CD4-positive, alpha-beta memory T cell (primary cell): ENCODE measurements around the gene BCAT1. TPM values are rescaled to one million over a fixed set of nuclear protein-coding genes. Genes with fewer than 3 reads are reported as not detected.

Experiments
- CTCF ChIA-PET: fragments of 350-600 bp; sonication (Branson Sonifier 250); formaldehyde crosslinking; loops from one replicate; lab custom pipeline; 2021; ENCODE audit warnings: inconsistent platforms; ENCODE audit not compliant: partially characterized antibody; lab: Charles Lee
- POLR2A ChIA-PET: fragments of 350-600 bp; sonication (Branson Sonifier 250); formaldehyde crosslinking; loops from one replicate; lab custom pipeline; 2021; ENCODE audit not compliant: partially characterized antibody; lab: Charles Lee
- DNase-seq, 5 donors: peaks; one replicate each; pipeline versions ENCODE4 v3.0.0 to v3.0.0-alpha.2; 2020 to 2022; ENCODE audit warnings: mixed read lengths in 1 of 5
- H3K27ac ChIP-seq: one replicate; pipeline ENCODE4 v1.7.0; 2013; ENCODE audit warnings: low read depth, low read length
- H3K27me3 ChIP-seq: 2 replicates; pipeline ENCODE4 v1.7.0; 2013; ENCODE audit warnings: mild to moderate bottlenecking, low read length, moderate library complexity; ENCODE audit not compliant: insufficient read depth
- H3K36me3 ChIP-seq: 2 replicates; pipeline ENCODE4 v1.7.0; 2013; ENCODE audit warnings: mild to moderate bottlenecking, low read length, moderate library complexity; ENCODE audit not compliant: insufficient read depth
- H3K4me1 ChIP-seq: 2 replicates; pipeline ENCODE4 v1.7.0; 2013; ENCODE audit warnings: mild to moderate bottlenecking, low read length, moderate library complexity; ENCODE audit not compliant: insufficient read depth
- H3K4me3 ChIP-seq, 2 donors: one replicate each; pipeline ENCODE4 v1.7.0; 2013; ENCODE audit warnings: low read length in 2 of 2, mild to moderate bottlenecking in 1 of 2
- H3K9me3 ChIP-seq, 2 donors: one replicate each; pipeline ENCODE4 v1.7.0; 2013; ENCODE audit warnings: low read length in 2 of 2, control low read depth in 1 of 2; ENCODE audit not compliant: control insufficient read depth in 1 of 2
- H3K27ac Mint-ChIP-seq, 7 donors: one replicate each; pipeline ENCODE4 v1.8.0; 2020 to 2021; ENCODE audit warnings: mixed read lengths in 7 of 7, mild to moderate bottlenecking in 6 of 7, inconsistent platforms in 3 of 7, moderate library complexity in 3 of 7
- H3K27me3 Mint-ChIP-seq, 2 donors: one replicate each; pipeline ENCODE4 v1.8.0; 2020 to 2021; ENCODE audit warnings: mixed read lengths in 2 of 2
- H3K36me3 Mint-ChIP-seq, 2 donors: one replicate each; pipeline ENCODE4 v1.8.0; 2020 to 2021; ENCODE audit warnings: mixed read lengths in 2 of 2, inconsistent platforms in 1 of 2, mild to moderate bottlenecking in 1 of 2
- H3K4me1 Mint-ChIP-seq, 4 donors: one replicate each; pipeline ENCODE4 v1.8.0; 2020 to 2021; ENCODE audit warnings: mixed read lengths in 4 of 4, mild to moderate bottlenecking in 1 of 4
- H3K4me3 Mint-ChIP-seq, 8 donors: one replicate each; pipeline ENCODE4 v1.8.0; 2020 to 2021; ENCODE audit warnings: mixed read lengths in 8 of 8, mild to moderate bottlenecking in 7 of 8, moderate library complexity in 6 of 8, inconsistent platforms in 3 of 8
- H3K9me3 Mint-ChIP-seq, 8 donors: one replicate each; pipeline ENCODE4 v1.8.0; 2020 to 2021; ENCODE audit warnings: mixed read lengths in 8 of 8, mild to moderate bottlenecking in 5 of 8, inconsistent platforms in 3 of 8, moderate library complexity in 1 of 8
- intact Hi-C: fragments of 100-400 bp; cut with micrococcal nuclease; formaldehyde crosslinking; loops from one replicate; pipeline ENCODE4 v1.15.1; 2023
- polyA plus RNA-seq, 2 donors: library from polyadenylated mRNA; unstranded; fragments of 300-500 nt; fragmentation: Illumina TruSeq; gene quantifications; one replicate each; pipeline ENCODE4 v1.2.3, GENCODE V29; 2021
- total RNA-seq, 2 experiments: library from RNA; stranded (reverse); gene quantifications; one replicate each; pipeline ENCODE4 v1.2.3, GENCODE V29; 2021

Gene BCAT1
- total and polyA plus RNA-seq, 4 experiments from 2014 or later, result 0.03 to 2.5 (median 1.6) TPM

DNA sequence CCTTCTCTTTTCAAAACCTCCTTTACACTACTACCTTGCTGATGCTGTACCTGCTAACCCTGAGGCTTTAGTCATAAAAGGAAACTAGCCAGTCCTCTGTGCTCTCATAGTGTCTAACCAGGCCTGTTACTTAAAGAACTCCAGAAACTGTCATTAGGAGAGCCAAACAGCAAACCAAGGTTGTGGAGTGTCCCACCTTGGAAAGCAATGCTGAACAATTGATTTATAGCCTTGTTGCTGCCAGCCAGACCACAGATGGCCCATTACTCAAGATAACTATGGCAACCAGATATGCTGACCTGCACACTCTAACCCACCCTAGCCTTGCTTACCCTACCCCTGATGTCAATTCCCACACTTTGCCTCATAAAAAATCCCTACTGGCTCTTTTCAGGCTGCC lies 26.5 kb upstream of the BCAT1 start:
- H3K27ac ChIP-seq, result no peak overlapping the region
- POLR2A ChIA-PET, result no interaction called here
- Mint-ChIP-seq H3K4me1 (no peaks in the 10 kb centered on the region), H3K4me3 (peak overlapping the region in 1 of 8 donors; percentile 42), H3K9me3 (peaks cover 0 to 3% (median 0%) of the 10 kb centered on the region in 8 donors), H3K36me3 (no peaks in the 10 kb centered on the region), H3K27me3 (peaks cover 0 to 6% of the 10 kb centered on the region in 2 donors), H3K27ac (no peak overlapping the region)
- no peaks in the 10 kb centered on the region for H3K9me3 ChIP-seq
- no peaks in the 10 kb centered on the region for H3K27me3 ChIP-seq
- H3K4me1 ChIP-seq, result no peaks in the 10 kb centered on the region
- intact Hi-C loops, result no loop called here
- no peaks in the 10 kb centered on the region for H3K36me3 ChIP-seq
- CTCF ChIA-PET, result no interaction called here
- DNase-seq, result no peak
- H3K4me3 ChIP-seq, result no peak overlapping the region

DNA sequence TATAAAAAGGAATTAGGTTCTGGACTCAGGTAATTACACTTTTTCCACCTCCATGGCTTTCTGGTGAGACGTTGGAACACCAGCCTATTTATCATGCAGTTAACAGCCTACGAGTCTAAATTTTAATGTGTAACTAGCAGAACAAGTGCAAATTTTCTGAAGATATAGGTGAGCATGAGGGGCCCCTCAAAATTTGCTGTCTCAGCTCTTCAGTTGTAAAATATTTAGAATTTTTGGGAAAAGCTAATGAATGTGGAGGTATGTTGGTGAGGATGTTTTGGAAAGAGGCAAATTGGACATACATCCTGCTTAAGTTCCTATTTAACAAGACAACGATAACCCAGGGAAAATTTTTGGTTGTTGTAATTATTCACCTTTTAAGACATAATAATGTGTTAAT lies 25.3 kb upstream of the BCAT1 start:
- Histone ChIP-seq H3K36me3 (no peaks in the 10 kb centered on the region), H3K27me3 (no peaks in the 10 kb centered on the region), H3K4me1 (no peaks in the 10 kb centered on the region), H3K27ac (no peak overlapping the region), H3K4me3 (no peak overlapping the region), H3K9me3 (no peaks in the 10 kb centered on the region)
- intact Hi-C loops, result no loop called here
- ChIA-PET CTCF (interaction anchor here (2.0 kb wide), 1 partner anchor 17 kb away, joined by 9 read pairs; no protein-coding TSS in a partner anchor), POLR2A (no interaction called here)
- no peaks in the 10 kb centered on the region for H3K36me3 Mint-ChIP-seq
- no peaks in the 10 kb centered on the region for H3K4me1 Mint-ChIP-seq
- peaks cover 0 to 6% of the 10 kb centered on the region in 2 donors for H3K27me3 Mint-ChIP-seq
- no peak overlapping the region for H3K4me3 Mint-ChIP-seq
- no peak for DNase-seq
- H3K27ac Mint-ChIP-seq, result no peak overlapping the region
- H3K9me3 Mint-ChIP-seq, result peaks cover 0 to 3% (median 0%) of the 10 kb centered on the region in 8 donors

DNA sequence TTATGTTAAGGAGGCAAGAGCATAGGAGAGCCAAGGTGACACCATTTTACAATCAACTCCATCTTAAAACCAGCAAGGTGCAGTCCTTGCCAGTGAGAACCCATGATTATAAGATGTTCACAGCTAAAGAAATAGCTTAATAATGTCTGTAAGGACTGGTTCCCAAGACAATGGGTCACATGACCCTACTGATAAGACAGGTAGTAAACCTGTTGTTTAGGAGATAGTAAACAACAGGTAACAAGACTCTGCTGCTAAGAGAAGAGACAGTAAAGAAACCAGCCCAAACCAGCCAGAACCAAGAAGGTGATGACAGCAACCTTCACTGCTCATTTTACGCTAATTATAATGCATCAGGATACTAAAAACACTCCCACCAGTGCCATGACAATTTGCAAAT lies 23.2 kb upstream of the BCAT1 start:
- no peaks in the 10 kb centered on the region for H3K36me3 Mint-ChIP-seq
- H3K4me3 Mint-ChIP-seq, result no peak overlapping the region
- no peaks in the 10 kb centered on the region for H3K4me1 Mint-ChIP-seq
- no peaks in the 10 kb centered on the region for H3K36me3 ChIP-seq
- H3K27me3 ChIP-seq, result no peaks in the 10 kb centered on the region
- no peak overlapping the region for H3K27ac Mint-ChIP-seq
- DNase-seq, result no peak
- H3K27ac ChIP-seq, result no peak overlapping the region
- H3K9me3 Mint-ChIP-seq, result peaks cover 0 to 3% (median 0%) of the 10 kb centered on the region in 8 donors
- no peaks in the 10 kb centered on the region for H3K9me3 ChIP-seq
- H3K4me3 ChIP-seq, result no peak overlapping the region
- H3K27me3 Mint-ChIP-seq, result peaks cover 0 to 6% of the 10 kb centered on the region in 2 donors
- POLR2A ChIA-PET, result no interaction called here
- CTCF ChIA-PET, result interaction anchor here (0.6 to 2.0 kb wide), 2 partner anchors 19 to 895 kb away, joined by 5 to 9 read pairs; no protein-coding TSS in a partner anchor
- intact Hi-C loops, result no loop called here
- H3K4me1 ChIP-seq, result no peaks in the 10 kb centered on the region

DNA sequence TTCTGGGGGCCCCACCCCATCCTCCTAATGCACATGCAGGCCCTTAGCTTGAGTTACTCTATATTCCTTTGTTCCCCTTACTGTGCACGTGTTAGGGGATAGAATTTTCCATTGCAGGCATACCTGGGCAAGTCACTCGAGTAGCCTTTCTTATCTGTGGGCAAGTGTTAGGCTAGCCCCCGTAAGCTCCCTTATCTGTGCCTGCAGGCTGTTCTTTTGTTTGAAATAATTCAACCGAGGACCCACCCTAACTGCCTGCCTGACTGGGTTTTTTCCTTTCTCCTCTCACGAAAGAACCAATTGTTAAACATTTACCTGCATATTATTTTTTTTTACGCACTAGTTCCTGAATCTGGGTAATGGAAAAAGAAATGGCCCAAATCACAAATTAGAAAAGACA lies 21.3 kb upstream of the BCAT1 start:
- intact Hi-C loops, result no loop called here
- Mint-ChIP-seq H3K36me3 (no peaks in the 10 kb centered on the region), H3K9me3 (peaks cover 0 to 5% (median under 1%) of the 10 kb centered on the region in 8 donors), H3K27ac (no peak overlapping the region), H3K27me3 (no peaks in the 10 kb centered on the region), H3K4me3 (no peak overlapping the region), H3K4me1 (no peaks in the 10 kb centered on the region)
- H3K4me3 ChIP-seq, result no peak overlapping the region
- H3K36me3 ChIP-seq, result no peaks in the 10 kb centered on the region
- H3K9me3 ChIP-seq, result no peaks in the 10 kb centered on the region
- ChIA-PET CTCF (no interaction called here), POLR2A (no interaction called here)
- no peaks in the 10 kb centered on the region for H3K4me1 ChIP-seq
- no peaks in the 10 kb centered on the region for H3K27me3 ChIP-seq
- DNase-seq, result no peak
- H3K27ac ChIP-seq, result no peak overlapping the region

DNA sequence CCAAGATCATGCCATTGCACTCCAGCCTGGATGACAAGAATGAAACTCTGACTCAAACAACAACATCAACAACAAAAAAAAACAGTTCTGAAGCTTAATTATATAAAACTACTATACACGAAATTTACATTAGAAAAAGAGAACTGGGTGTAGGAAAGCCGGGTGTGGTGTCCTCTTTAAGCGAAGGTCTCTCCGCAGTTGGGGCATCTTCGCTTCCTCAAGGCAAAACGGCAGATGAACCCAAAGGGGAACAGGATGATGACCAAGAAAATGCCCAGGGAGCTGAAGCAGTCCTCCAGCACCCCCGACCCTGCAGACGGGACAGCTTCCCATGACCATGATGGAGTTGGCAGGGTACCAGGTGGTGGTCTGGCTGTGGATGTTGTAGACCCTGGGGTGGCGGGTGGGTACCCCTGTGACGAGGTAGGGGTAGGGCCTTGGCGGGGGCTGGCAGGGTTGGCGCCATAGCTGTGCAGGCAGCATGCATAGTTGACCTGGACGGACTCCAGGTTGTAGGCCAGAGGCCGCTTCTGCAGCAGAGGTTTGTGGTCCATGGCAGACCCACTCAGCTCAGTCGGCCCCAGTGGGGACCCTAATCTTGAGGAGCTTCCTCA lies 18.2 kb upstream of the BCAT1 start:
- Histone ChIP-seq H3K4me3 (no peak overlapping the region), H3K36me3 (no peaks in the 10 kb centered on the region), H3K9me3 (no peaks in the 10 kb centered on the region), H3K4me1 (no peaks in the 10 kb centered on the region), H3K27ac (no peak overlapping the region), H3K27me3 (no peaks in the 10 kb centered on the region)
- H3K36me3 Mint-ChIP-seq, result peaks cover 0 to 5% of the 10 kb centered on the region in 2 donors
- no peaks in the 10 kb centered on the region for H3K4me1 Mint-ChIP-seq
- no peak overlapping the region for H3K27ac Mint-ChIP-seq
- CTCF ChIA-PET, result no interaction called here
- H3K27me3 Mint-ChIP-seq, result peaks cover 0 to 1% of the 10 kb centered on the region in 2 donors
- POLR2A ChIA-PET, result no interaction called here
- no peak overlapping the region for H3K4me3 Mint-ChIP-seq
- no peak for DNase-seq
- intact Hi-C loops, result no loop called here
- H3K9me3 Mint-ChIP-seq, result peaks cover 0 to 17% (median 12%) of the 10 kb centered on the region in 8 donors

GRCh38 chr12:24964342-24964741 lies 15.4 kb upstream of the BCAT1 start:
- POLR2A ChIA-PET, result no interaction called here
- H3K4me3 Mint-ChIP-seq, result no peak overlapping the region
- no peaks in the 10 kb centered on the region for H3K36me3 ChIP-seq
- H3K36me3 Mint-ChIP-seq, result peaks cover 0 to 5% of the 10 kb centered on the region in 2 donors
- CTCF ChIA-PET, result no interaction called here
- no peaks in the 10 kb centered on the region for H3K9me3 ChIP-seq
- peaks cover 0 to 1% of the 10 kb centered on the region in 2 donors for H3K27me3 Mint-ChIP-seq
- no peaks in the 10 kb centered on the region for H3K27me3 ChIP-seq
- intact Hi-C loops, result no loop called here
- H3K27ac ChIP-seq, result no peak overlapping the region
- H3K4me1 ChIP-seq, result no peaks in the 10 kb centered on the region
- peaks cover 0 to 17% (median 12%) of the 10 kb centered on the region in 8 donors for H3K9me3 Mint-ChIP-seq
- DNase-seq, result no peak
- H3K4me1 Mint-ChIP-seq, result no peaks in the 10 kb centered on the region
- no peak overlapping the region for H3K4me3 ChIP-seq
- H3K27ac Mint-ChIP-seq, result no peak overlapping the region

GRCh38 chr12:24960222-24960855 lies 11.4 kb upstream of the BCAT1 start:
- Mint-ChIP-seq H3K4me3 (no peak overlapping the region), H3K36me3 (peaks cover 0 to 5% of the 10 kb centered on the region in 2 donors), H3K27ac (peak overlapping the region in 1 of 7 donors; percentile 29), H3K4me1 (peaks cover 0 to 2% (median 0%) of the 10 kb centered on the region in 4 donors), H3K27me3 (peaks cover 5 to 7% of the 10 kb centered on the region in 2 donors), H3K9me3 (peaks cover 2 to 17% (median 10%) of the 10 kb centered on the region in 8 donors)
- Histone ChIP-seq H3K27me3 (no peaks in the 10 kb centered on the region), H3K4me1 (no peaks in the 10 kb centered on the region), H3K36me3 (no peaks in the 10 kb centered on the region), H3K27ac (no peak overlapping the region), H3K9me3 (no peaks in the 10 kb centered on the region), H3K4me3 (no peak overlapping the region)
- no peak for DNase-seq
- ChIA-PET POLR2A (no interaction called here), CTCF (interaction anchor here (0.7 kb wide), 1 partner anchor 82 kb away, joined by 4 read pairs; no protein-coding TSS in a partner anchor)
- intact Hi-C loops, result no loop called here
